NCI-H524 (cell line): Measurements from ENCODE around the gene CNTNAP5.

Experiments
- DNase-seq, 2 experiments: peaks; one replicate each; lab custom pipeline; 2025; lab: John Stamatoyannopoulos, UW

Gene CNTNAP5

GRCh38 chr2:124025171-124025580, at the start of gene CNTNAP5:
CNTNAP5 (plus strand) TSS chr2:124025287; CDS start chr2:124025651, 364 bp downstream.
- DNase-seq: peak; percentile 59 to 71

DNA sequence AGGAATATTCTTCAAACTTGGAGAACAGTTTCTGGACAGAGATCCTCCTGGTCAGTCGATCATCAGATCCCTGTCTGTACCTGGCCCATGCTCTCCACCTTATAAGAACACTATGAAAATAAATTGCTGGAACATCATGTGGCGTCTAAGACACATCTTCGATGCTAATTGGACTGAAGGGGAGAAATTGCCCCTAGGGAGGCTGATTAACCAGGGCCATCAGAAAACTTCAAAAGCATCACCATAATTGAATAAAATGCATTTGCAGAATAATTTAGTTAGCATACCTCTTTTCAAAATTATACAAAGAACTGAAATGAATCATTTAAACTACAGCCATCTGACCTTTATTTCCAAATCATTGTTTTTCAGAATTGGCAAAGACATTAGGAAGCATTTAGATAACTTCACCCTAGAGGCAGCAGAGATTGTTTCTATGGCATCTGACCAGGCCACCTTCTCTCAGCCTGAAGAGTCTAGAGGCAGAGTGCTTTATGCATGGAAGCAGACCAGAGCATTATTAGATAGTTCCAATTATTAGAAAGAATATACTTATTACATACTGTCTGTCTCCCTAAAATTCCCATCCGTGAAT, 48.9 kb upstream of the CNTNAP5 start:
- DNase-seq: no peak

GRCh38 chr2:123993728-123994323, 31.3 kb upstream of the CNTNAP5 start:
- peak; percentile 16 to 50 for DNase-seq

DNA sequence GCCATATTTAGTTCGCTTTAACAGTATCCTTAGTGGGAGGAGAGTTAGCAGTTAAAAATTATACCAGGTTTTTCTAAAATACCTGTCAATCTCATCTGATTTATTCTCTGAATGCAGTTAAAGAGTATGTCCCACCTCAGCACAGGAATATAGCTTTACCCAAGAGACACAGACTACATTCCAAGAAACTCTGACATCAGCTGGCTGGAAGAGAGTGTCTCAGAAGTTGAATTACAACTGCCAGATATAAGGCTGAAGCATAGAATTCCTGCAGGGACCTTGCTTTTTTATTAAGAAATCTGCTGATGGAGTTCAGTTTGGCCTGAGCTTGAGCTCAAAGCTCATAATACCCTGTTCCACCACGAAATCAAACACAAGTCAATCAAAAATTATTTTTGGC, 25.4 kb upstream of the CNTNAP5 start:
- DNase-seq: no peak

DNA sequence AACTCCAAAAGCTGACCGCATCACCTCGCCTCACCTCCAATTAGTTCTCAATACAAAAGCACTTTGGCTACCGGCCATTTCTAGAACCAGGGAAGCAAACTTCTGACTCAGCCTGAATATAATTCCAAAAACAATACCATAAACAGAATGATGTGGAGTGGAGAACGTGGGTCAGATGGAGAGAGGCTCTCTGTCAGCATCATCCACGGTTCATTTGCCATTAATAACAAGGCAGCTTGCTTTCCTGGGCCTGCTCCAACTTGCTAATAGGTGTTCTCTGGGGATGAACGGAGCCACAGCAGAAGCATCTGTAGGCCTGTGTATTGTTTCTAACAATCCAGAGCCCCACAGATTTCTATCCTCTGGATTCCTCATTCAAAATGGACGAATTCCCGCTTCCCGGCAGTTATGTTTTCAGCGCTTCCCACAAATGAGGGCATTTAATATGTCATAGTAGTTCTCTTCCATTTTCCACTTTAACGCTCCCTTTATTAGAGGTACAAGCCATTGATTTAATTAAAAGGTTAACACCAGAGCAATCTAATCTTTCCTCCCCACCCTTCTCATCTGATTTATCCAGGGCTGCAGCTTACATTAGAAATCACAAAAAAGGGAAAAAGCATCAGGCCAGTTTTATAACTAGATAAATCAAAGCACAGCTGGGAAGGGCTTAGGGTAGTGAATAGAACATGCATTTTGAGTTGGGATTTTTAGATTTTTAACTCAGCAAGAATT, 23.2 kb upstream of the CNTNAP5 start:
- peak in 1 of 2 experiments; percentile 57 for DNase-seq

GRCh38 chr2:124018890-124019289, 6.2 kb upstream of the CNTNAP5 start:
- DNase-seq: peak in 1 of 2 experiments; percentile 16

GRCh38 chr2:124024561-124025170, 421 bp upstream of the CNTNAP5 start:
- peak in 1 of 2 experiments; percentile 47 for DNase-seq

- peak; percentile 4 to 42 for DNase-seq
These were observed 876 bp downstream of the CNTNAP5 start for GRCh38 chr2:124025891-124026434.

GRCh38 chr2:124026503-124026902, 1.4 kb downstream of the CNTNAP5 start:
- DNase-seq: no peak

GRCh38 chr2:124027182-124027581, 2.1 kb downstream of the CNTNAP5 start:
- DNase-seq: peak; percentile 60 to 88

GRCh38 chr2:124032799-124033198, 7.7 kb downstream of the CNTNAP5 start:
- no peak for DNase-seq

GRCh38 chr2:124034265-124034664, 9.2 kb downstream of the CNTNAP5 start:
- DNase-seq: no peak

DNA sequence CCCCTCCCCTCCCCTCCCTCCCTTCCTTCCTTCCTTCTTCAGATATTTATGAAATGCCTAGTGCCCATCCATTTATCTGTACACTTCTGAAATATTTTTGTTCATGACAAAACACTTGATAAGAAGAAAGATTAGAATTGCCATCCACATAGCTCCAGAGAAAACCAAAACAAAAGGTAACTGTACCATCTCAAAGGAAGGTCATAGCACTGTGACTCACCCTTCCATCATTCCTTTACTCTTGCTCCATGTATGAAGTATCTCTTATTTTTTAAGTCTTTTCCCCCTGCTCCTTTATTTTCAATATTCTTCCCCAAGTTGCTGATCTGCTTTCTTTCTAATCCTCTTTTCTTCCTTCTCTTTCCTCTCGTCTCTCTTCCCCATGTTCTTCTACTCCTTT, 9.9 kb downstream of the CNTNAP5 start:
- DNase-seq: no peak

- no peak for DNase-seq
These were observed 13.9 kb downstream of the CNTNAP5 start for GRCh38 chr2:124039032-124039431.

- no peak for DNase-seq
These were observed 14.7 kb downstream of the CNTNAP5 start for GRCh38 chr2:124039762-124040291.

GRCh38 chr2:124045894-124046293, 20.8 kb downstream of the CNTNAP5 start:
- no peak for DNase-seq

DNA sequence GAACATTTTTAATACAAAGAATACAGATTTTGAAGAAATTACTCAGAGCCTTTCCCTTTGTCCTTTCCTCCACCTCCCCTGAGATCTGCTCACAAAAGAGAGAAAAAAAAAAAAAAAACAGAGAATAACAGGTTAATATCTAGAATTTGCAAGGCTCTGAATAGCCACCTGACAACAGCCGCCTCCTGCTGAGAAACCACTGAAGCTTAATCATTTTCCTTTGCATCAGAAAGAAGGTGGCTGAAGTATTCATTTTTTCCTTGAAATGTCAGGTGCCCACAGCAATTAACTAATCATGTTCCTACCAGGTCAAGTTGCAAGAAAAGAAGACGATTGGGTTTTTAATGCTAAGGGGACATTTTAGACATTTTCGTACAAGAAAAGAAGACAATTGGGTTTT, 21.2 kb downstream of the CNTNAP5 start:
- DNase-seq: no peak

DNA sequence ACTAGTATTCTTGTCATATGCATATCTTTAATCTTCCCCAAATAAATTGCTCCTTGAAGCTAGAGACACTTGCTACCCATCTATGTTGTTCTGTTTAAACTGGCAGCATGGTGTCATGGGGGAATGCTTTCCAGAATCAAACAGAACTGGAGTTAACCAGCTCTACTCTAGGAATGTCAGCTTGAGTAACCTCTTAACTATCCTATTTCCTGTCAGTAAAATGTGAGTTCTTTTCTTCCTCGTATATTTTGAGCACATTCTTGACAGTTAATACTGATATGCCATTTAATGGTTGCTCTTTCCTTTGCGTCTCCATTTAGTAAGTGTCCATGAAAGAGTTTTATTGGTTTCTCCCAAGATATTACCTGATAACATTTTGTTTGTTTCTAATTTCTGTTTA, 23.0 kb downstream of the CNTNAP5 start:
- no peak for DNase-seq

DNA sequence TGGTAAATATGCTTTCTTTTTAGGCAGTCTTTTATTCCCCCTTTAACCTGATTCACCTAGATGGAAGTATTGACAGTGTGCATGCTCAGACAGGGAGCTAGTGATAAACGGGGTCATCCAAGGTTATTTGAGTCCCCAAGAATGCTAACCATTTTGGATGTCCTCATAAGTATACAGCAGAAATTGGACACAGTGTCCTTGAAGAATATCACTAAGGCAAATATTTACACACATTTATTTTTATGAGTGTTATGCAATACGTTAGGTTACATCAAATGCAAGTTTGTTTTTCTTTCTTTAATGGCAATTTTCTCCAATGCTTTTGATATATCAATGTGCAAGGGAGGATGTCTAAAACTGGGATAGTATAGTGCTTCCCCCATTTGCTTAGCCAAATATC, 23.6 kb downstream of the CNTNAP5 start:
- DNase-seq: no peak

GRCh38 chr2:124049136-124049535, 24.0 kb downstream of the CNTNAP5 start:
- DNase-seq: no peak

DNA sequence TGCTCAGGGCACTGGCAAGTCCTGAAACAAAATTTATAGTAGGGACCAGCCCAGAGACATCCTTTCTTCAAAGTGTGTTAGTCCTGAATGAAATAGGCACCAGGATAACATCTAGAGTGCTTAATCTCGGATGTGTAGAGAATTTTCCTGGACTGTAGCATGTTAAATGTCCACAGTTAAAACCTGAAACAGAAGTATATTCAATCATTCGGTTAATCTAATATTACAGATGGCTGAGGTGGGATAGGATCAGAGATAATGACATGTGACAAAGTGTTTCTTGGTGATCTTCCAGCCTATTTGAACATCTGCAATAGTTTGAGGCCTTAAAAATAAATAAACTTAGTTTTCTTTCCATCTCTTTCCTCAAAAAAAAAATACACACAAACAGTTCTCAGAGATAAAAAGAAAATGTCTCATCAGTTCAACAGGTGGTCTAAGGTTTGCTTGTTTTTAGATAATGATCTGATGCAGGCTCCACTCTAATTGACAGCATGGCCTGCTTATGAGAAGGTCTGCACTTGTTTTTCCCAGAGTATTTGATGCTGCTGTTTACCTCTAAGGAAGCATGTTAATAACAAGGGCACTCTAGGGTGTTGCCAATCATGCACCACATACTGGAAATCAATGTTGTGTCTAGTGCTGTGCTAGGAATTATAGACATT, 25.9 kb downstream of the CNTNAP5 start:
- DNase-seq: no peak

- no peak for DNase-seq
These were observed 28.7 kb downstream of the CNTNAP5 start for GRCh38 chr2:124053796-124054195.
